ENCODE data around the gene AQP12B.
"Not testable (repeated sequence)": the region's sequence is repeated elsewhere in the genome, so short reads cannot be mapped to it uniquely, and the experiment has no call there.

AQP12B gene

GRCh38 chr2:240689975-240690374 is 7.3 kb upstream of the AQP12B start:
- peaks cover 13% of the 10 kb centered on the region for H3K4me1 ChIP-seq
- peak overlapping the region; percentile 61 for H3K4me2 ChIP-seq
- no peak overlapping the region for H3K27ac ChIP-seq
- H3K4me3 ChIP-seq = no peak overlapping the region
- H4K20me1 ChIP-seq = no peaks in the 10 kb centered on the region
- TF ChIP-seq Cebpa-rat (IDR thresholded peaks at IDR 0.05) = no peak
- H3K9ac ChIP-seq = no peak overlapping the region
- no peaks in the 10 kb centered on the region for H3K27me3 ChIP-seq
- H3K9me3 ChIP-seq = no peaks in the 10 kb centered on the region
- H3K36me3 ChIP-seq = no peaks in the 10 kb centered on the region

GRCh38 chr2:240688553-240688919 is 5.9 kb upstream of the AQP12B start:
- Histone ChIP-seq H3K27ac (no peak overlapping the region), H4K20me1 (no peaks in the 10 kb centered on the region), H3K4me3 (no peak overlapping the region), H3K4me2 (no peak overlapping the region), H3K36me3 (no peaks in the 10 kb centered on the region), H3K27me3 (no peaks in the 10 kb centered on the region), H3K9ac (no peak overlapping the region), H3K4me1 (peaks cover 19% of the 10 kb centered on the region), H3K9me3 (no peaks in the 10 kb centered on the region)
- no peak for TF ChIP-seq Cebpa-rat (IDR thresholded peaks at IDR 0.05)

GRCh38 chr2:240687741-240688552 is 5.3 kb upstream of the AQP12B start:
- Histone ChIP-seq H3K4me2 (no peak overlapping the region), H3K27ac (no peak overlapping the region), H3K4me1 (peaks cover 19% of the 10 kb centered on the region), H3K4me3 (no peak overlapping the region), H3K36me3 (no peaks in the 10 kb centered on the region), H3K9me3 (no peaks in the 10 kb centered on the region), H3K27me3 (no peaks in the 10 kb centered on the region), H3K9ac (no peak overlapping the region), H4K20me1 (no peaks in the 10 kb centered on the region)
- no peak for TF ChIP-seq Cebpa-rat (IDR thresholded peaks at IDR 0.05)

GRCh38 chr2:240687045-240687740 is 4.5 kb upstream of the AQP12B start:
- TF ChIP-seq Cebpa-rat (IDR thresholded peaks at IDR 0.05) = no peak
- no peaks in the 10 kb centered on the region for H3K9me3 ChIP-seq
- no peak overlapping the region for H3K9ac ChIP-seq
- no peaks in the 10 kb centered on the region for H4K20me1 ChIP-seq
- no peaks in the 10 kb centered on the region for H3K27me3 ChIP-seq
- H3K4me2 ChIP-seq = no peak overlapping the region
- no peak overlapping the region for H3K4me3 ChIP-seq
- H3K36me3 ChIP-seq = no peaks in the 10 kb centered on the region
- H3K4me1 ChIP-seq = peaks cover 19% of the 10 kb centered on the region
- no peak overlapping the region for H3K27ac ChIP-seq

GRCh38 chr2:240686460-240686859 is 3.8 kb upstream of the AQP12B start:
- Histone ChIP-seq H3K27me3 (no peaks in the 10 kb centered on the region), H3K4me2 (no peak overlapping the region), H3K4me3 (no peak overlapping the region), H3K9ac (no peak overlapping the region), H3K4me1 (peaks cover 19% of the 10 kb centered on the region), H3K36me3 (no peaks in the 10 kb centered on the region), H3K9me3 (no peaks in the 10 kb centered on the region), H3K27ac (no peak overlapping the region), H4K20me1 (no peaks in the 10 kb centered on the region)
- TF ChIP-seq Cebpa-rat (IDR thresholded peaks at IDR 0.05) = no peak

GRCh38 chr2:240685771-240686371 is 3.2 kb upstream of the AQP12B start:
- Histone ChIP-seq H3K4me1 (peaks cover 19% of the 10 kb centered on the region), H3K9me3 (no peaks in the 10 kb centered on the region), H3K4me2 (no peak overlapping the region), H4K20me1 (no peaks in the 10 kb centered on the region), H3K27me3 (no peaks in the 10 kb centered on the region), H3K36me3 (no peaks in the 10 kb centered on the region), H3K9ac (no peak overlapping the region), H3K27ac (no peak overlapping the region), H3K4me3 (no peak overlapping the region)
- no peak for TF ChIP-seq Cebpa-rat (IDR thresholded peaks at IDR 0.05)

GRCh38 chr2:240683980-240684728 is 1.5 kb upstream of the AQP12B start:
- peaks cover 12% of the 10 kb centered on the region; the same call in 1 of the 2 replicates for H3K4me1 ChIP-seq
- H4K20me1 ChIP-seq, H3K4me3 ChIP-seq, H3K27me3 ChIP-seq, H3K27ac ChIP-seq, H3K9ac ChIP-seq, H3K36me3 ChIP-seq, H3K9me3 ChIP-seq: not testable (repeated sequence)
- H3K4me2 ChIP-seq = peak overlapping the region; percentile 47

- not testable (repeated sequence) for H3K27me3 ChIP-seq, H3K9ac ChIP-seq, H3K27ac ChIP-seq, H3K4me3 ChIP-seq, H4K20me1 ChIP-seq, H3K9me3 ChIP-seq, H3K36me3 ChIP-seq
- peaks cover 12% of the 10 kb centered on the region; the same call in 1 of the 2 replicates for H3K4me1 ChIP-seq
- peak overlapping the region; percentile 47 for H3K4me2 ChIP-seq
These were observed 769 bp upstream of the AQP12B start for GRCh38 chr2:240683329-240683979.

- not testable (repeated sequence) for H3K9ac ChIP-seq, H3K4me1 ChIP-seq, H4K20me1 ChIP-seq, H3K27ac ChIP-seq, H3K4me3 ChIP-seq, H3K36me3 ChIP-seq, H3K4me2 ChIP-seq, H3K27me3 ChIP-seq, H3K9me3 ChIP-seq
These were observed 2.5 kb downstream of the AQP12B start for GRCh38 chr2:240680185-240680584.

GRCh38 chr2:240678909-240679308 is 3.8 kb downstream of the AQP12B start:
- H3K36me3 ChIP-seq, H4K20me1 ChIP-seq, H3K27ac ChIP-seq, H3K9ac ChIP-seq, H3K4me3 ChIP-seq, H3K27me3 ChIP-seq, H3K4me2 ChIP-seq, H3K9me3 ChIP-seq, H3K4me1 ChIP-seq: not testable (repeated sequence)

- H3K4me3 ChIP-seq, H3K27ac ChIP-seq, H3K27me3 ChIP-seq, H3K9me3 ChIP-seq, H4K20me1 ChIP-seq, H3K4me1 ChIP-seq, H3K4me2 ChIP-seq, H3K9ac ChIP-seq, H3K36me3 ChIP-seq: not testable (repeated sequence)
These were observed 4.6 kb downstream of the AQP12B start for GRCh38 chr2:240678043-240678442.

GRCh38 chr2:240675345-240675744 is 7.3 kb downstream of the AQP12B start:
- not testable (repeated sequence) for H3K4me3 ChIP-seq, H3K4me1 ChIP-seq, H3K4me2 ChIP-seq, H3K9me3 ChIP-seq, H4K20me1 ChIP-seq, H3K27ac ChIP-seq, H3K36me3 ChIP-seq, H3K9ac ChIP-seq, H3K27me3 ChIP-seq

- H3K27ac ChIP-seq, H3K27me3 ChIP-seq, H3K36me3 ChIP-seq, H3K9ac ChIP-seq, H3K4me1 ChIP-seq, H3K4me3 ChIP-seq, H3K9me3 ChIP-seq, H4K20me1 ChIP-seq: not testable (repeated sequence)
- peak overlapping the region; percentile 39 for H3K4me2 ChIP-seq
These were observed 8.1 kb downstream of the AQP12B start for GRCh38 chr2:240674461-240675184.
